AG04450 (cell line): Measurements from ENCODE around the gene ANP32B. TPM values are rescaled to one million over a fixed set of nuclear protein-coding genes. Genes with fewer than 3 reads are reported as not detected.
"Not testable (repeated sequence)": the region's sequence is repeated elsewhere in the genome, so short reads cannot be mapped to it uniquely, and the experiment has no call there.

Source experiments
- CTCF ChIA-PET: fragments of 300-600, 350-600 bp; formaldehyde crosslinking; extraction: SDS; loops from one replicate; lab custom pipeline; 2022; ENCODE audit warnings: antibody characterized with exemption, inconsistent platforms; lab: Charles Lee
- POLR2A ChIA-PET: fragments of 350-600 bp; formaldehyde crosslinking; extraction: SDS; loops from one replicate; lab custom pipeline; 2021; ENCODE audit warnings: antibody characterized with exemption, inconsistent platforms; lab: Yijun Ruan, JAX
- DNase-seq: peaks from one replicate; pipeline ENCODE4 v3.0.0-alpha.2; 2011; ENCODE audit warnings: low read depth, low spot score
- H3K27ac ChIP-seq: one replicate; pipeline ENCODE4 v1.5.1; 2012; ENCODE audit warnings: low read depth, low read length, control low read depth
- H3K27me3 ChIP-seq: one replicate; pipeline ENCODE4 v1.6.0; 2012; ENCODE audit warnings: low read length; ENCODE audit not compliant: control insufficient read depth, insufficient read depth
- H3K4me3 ChIP-seq: 2 replicates; pipeline ENCODE4 v1.5.1; 2011; ENCODE audit warnings: mild to moderate bottlenecking, low read depth, low read length, control low read depth
- H3K9me3 ChIP-seq: 2 replicates; pipeline ENCODE4 v1.5.1; 2012; ENCODE audit warnings: low read length; ENCODE audit not compliant: control insufficient read depth, insufficient read depth
- polyA plus RNA-seq: library from polyadenylated mRNA; depleted of rRNA; stranded (reverse); fragments of >200 nt; gene quantifications from 2 replicates; pipeline ENCODE4 v1.2.3, GENCODE V29; 2011
- TF ChIP-seq, protein P1 (sequence below): IDR thresholded peaks from 2 replicates; pipeline ENCODE4 v1.5.1; 2011; ENCODE audit warnings: low read depth, low read length, control low read depth, inconsistent platforms

ANP32B gene
- polyA plus RNA-seq, 1 experiment, result 59.0 TPM

DNA sequence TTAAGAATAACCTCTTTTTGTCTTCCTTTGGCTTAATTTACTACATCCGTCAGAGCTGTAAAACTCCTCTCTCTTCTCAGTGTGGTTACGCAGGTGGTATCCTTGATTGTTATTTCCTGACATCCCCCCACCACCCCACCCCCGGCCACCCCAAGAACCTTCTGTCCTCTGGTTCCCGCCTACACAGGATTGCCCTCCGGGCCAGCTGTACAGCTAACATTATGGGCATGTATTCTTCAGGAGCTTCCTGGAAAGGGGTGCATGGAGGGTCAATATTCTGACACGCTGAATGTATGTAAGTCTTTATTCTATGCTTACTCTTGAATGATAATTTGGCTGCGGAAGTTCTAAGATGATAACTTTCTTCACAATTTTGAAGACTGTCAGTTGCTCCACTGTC is 13.0 kb upstream of the ANP32B start:
- ChIA-PET POLR2A (no interaction called here), CTCF (interaction anchor here (2.6 kb wide), 1 partner anchor 46 kb away, joined by 9 read pairs; no protein-coding TSS in a partner anchor)
- DNase-seq, result no peak
- no peak overlapping the region for H3K27ac ChIP-seq
- H3K4me3 ChIP-seq, result no peak overlapping the region
- H3K9me3 ChIP-seq, result peaks cover 8% of the 10 kb centered on the region
- H3K27me3 ChIP-seq, result peaks cover 14% of the 10 kb centered on the region
- TF ChIP-seq, protein P1, sequence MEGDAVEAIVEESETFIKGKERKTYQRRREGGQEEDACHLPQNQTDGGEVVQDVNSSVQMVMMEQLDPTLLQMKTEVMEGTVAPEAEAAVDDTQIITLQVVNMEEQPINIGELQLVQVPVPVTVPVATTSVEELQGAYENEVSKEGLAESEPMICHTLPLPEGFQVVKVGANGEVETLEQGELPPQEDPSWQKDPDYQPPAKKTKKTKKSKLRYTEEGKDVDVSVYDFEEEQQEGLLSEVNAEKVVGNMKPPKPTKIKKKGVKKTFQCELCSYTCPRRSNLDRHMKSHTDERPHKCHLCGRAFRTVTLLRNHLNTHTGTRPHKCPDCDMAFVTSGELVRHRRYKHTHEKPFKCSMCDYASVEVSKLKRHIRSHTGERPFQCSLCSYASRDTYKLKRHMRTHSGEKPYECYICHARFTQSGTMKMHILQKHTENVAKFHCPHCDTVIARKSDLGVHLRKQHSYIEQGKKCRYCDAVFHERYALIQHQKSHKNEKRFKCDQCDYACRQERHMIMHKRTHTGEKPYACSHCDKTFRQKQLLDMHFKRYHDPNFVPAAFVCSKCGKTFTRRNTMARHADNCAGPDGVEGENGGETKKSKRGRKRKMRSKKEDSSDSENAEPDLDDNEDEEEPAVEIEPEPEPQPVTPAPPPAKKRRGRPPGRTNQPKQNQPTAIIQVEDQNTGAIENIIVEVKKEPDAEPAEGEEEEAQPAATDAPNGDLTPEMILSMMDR, result no peak

DNA sequence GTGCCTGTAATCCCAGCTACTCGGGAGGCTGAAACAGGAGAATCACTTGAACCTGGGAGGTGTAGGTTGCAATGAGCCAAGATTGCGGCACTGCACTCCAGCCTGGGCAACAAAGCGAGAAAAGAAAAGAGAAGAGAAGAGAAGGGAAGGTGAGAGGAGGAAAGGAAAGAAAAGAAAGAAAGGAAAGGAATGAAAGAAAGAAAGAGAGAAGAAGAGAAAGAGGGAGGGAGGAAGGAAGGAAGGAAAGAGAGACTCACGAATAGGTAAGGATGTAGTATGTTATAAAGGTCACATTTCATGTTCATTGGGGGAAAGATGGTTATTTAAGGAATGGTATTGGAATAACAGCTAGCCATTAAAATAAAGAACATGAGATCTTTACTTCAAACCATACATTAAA is 10.4 kb upstream of the ANP32B start:
- Histone ChIP-seq H3K27ac (no peak overlapping the region), H3K9me3 (peaks cover 8% of the 10 kb centered on the region), H3K4me3 (no peak overlapping the region), H3K27me3 (peaks cover 4% of the 10 kb centered on the region)
- ChIA-PET CTCF (interaction anchor here (0.6 kb wide), 1 partner anchor 316 kb away, joined by 5 read pairs; no protein-coding TSS in a partner anchor), POLR2A (no interaction called here)
- TF ChIP-seq, protein P1, result no peak
- DNase-seq, result no peak

DNA sequence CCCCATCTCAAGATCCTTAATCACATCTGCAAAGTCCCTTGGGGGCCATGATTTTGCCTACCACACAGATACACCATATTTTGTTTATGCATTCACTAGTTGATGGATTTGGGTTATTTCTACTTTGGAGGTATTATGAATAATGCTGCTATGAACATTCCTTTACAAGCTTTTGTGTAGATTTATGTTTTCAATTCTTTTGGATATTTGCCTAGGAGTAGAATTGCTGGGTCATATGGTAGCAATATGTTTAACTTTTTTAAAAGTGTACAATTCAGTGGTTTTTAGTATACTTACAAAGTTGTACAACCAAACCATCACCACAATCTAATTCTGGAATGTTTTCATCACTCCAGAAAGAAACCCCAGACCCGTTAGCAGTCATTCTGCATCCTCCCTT is 7.8 kb upstream of the ANP32B start:
- TF ChIP-seq, protein P1, result no peak
- no peak overlapping the region for H3K4me3 ChIP-seq
- DNase-seq, result no peak

DNA sequence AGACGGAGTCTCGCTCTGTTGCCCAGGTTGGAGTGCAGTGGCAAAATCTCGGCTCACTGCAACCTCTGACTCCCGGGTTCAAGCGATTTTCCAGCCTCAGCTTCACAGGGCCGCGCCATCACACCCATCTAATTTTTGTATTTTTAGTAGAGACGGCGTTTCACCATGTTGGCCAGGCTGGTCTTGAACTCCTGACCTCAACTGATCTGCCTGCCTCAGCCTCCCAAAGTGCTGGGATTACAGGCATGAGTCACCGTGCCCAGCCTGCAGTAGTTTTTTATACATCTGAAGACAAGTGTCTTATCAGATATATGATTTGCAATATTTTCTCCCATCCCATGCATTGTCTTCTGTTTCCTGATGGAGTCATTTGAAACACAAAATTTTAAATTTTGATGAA is 6.5 kb upstream of the ANP32B start:
- H3K9me3 ChIP-seq, POLR2A ChIA-PET, H3K27ac ChIP-seq, H3K27me3 ChIP-seq, CTCF ChIA-PET, H3K4me3 ChIP-seq, DNase-seq: not testable (repeated sequence)

More for the DNA sequence above, 7.8 kb upstream of the ANP32B start:
- Histone ChIP-seq H3K9me3 (peaks cover 8% of the 10 kb centered on the region), H3K27me3 (peaks cover 4% of the 10 kb centered on the region), H3K27ac (no peak overlapping the region)
- POLR2A ChIA-PET, result no interaction called here
- CTCF ChIA-PET, result interaction anchor here (0.6 kb wide), 1 partner anchor 7 kb away, joined by 5 read pairs; no protein-coding TSS in a partner anchor

DNA sequence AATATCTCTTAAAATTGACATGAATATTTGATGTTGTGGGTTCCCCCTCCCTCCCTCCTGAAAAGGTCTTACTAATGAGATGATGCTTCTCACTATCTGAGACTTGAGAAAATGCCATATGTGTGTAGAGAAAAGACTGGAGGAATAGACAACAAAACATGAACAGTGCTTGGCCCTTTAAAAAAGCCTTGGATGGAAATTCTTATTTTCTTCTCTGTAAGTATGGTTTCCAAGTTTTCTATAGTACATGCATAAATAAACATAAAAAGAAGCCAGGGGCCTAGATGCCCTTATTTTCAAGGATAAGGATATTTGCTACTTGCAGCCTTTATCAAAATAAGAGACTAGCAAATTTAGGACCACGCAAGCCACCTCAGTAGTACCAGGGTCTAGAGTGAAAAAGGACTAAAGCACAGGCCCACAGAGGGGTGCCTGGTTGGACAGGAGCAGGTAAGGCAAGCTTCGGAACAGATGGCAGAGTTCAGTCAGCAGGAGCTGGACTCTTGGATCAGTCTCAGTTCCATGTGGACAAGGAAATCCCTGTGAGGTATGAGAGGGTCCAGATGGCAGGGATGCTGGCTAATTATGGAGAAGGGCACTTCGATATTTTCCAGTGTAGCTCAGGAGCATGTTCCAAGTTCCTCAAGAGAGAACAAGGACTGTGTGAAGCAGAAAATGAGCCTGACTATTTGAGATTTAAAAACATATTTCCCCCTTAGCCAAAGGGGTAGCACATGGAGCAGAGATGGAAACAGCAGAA is 4.6 kb upstream of the ANP32B start:
- Histone ChIP-seq H3K27ac (no peak overlapping the region), H3K27me3 (peaks cover under 1% of the 10 kb centered on the region), H3K4me3 (no peak overlapping the region), H3K9me3 (peaks cover 8% of the 10 kb centered on the region)
- TF ChIP-seq, protein P1, result no peak
- POLR2A ChIA-PET, result no interaction called here
- CTCF ChIA-PET, result interaction anchor here (6.8 kb wide), 1 partner anchor 56 kb away, joined by 40 read pairs; the partner anchor contains the start of gene TRMO
- DNase-seq, result no peak
